MM.1S (cell line): ENCODE measurements around the gene SLC31A2.
"Not testable (repeated sequence)": the region's sequence is repeated elsewhere in the genome, so short reads cannot be mapped to it uniquely, and the experiment has no call there.

Experiments used
- DNase-seq: peaks from one replicate; pipeline ENCODE4 v3.0.0-alpha.2; 2015
- H2AFZ ChIP-seq: fragments of 300-600 bp; sonication (generic); 2 replicates; pipeline ENCODE4 v1.6.0; 2016; ENCODE audit warnings: antibody characterized with exemption, low read length
- H3F3A ChIP-seq: fragments of 300-600 bp; sonication (generic); 2 replicates; pipeline ENCODE4 v1.6.1; 2016; ENCODE audit warnings: mild to moderate bottlenecking, antibody characterized with exemption, low read length, moderate library complexity, mixed read lengths; ENCODE audit not compliant: insufficient read depth
- H3K27ac ChIP-seq: fragments of 300-600 bp; sonication (generic); 2 replicates; pipeline ENCODE4 v1.5.1; 2016; ENCODE audit warnings: mild to moderate bottlenecking, low read length
- H3K27me3 ChIP-seq: fragments of 300-600 bp; sonication (generic); replicated peaks from 2 replicates; pipeline ENCODE4 v1.6.0; 2016; ENCODE audit warnings: low read length; ENCODE audit not compliant: insufficient read depth
- H3K36me3 ChIP-seq: fragments of 300-600 bp; sonication (generic); replicated peaks from 2 replicates; pipeline ENCODE4 v1.6.1; 2016; ENCODE audit warnings: mild to moderate bottlenecking, low read length, mixed read lengths; ENCODE audit not compliant: insufficient read depth
- H3K4me1 ChIP-seq: fragments of 300-600 bp; sonication (generic); 2 replicates; pipeline ENCODE4 v1.6.1; 2016; ENCODE audit warnings: low read length, mixed read lengths
- H3K4me2 ChIP-seq: fragments of 300-600 bp; sonication (generic); 2 replicates; pipeline ENCODE4 v1.6.0; 2016; ENCODE audit warnings: low read depth, low read length
- H3K4me3 ChIP-seq: fragments of 300-600 bp; sonication (generic); 2 replicates; pipeline ENCODE4 v1.5.1; 2016; ENCODE audit warnings: low read length, mixed read lengths
- H3K79me2 ChIP-seq: fragments of 300-600 bp; sonication (generic); 2 replicates; pipeline ENCODE4 v1.6.1; 2016; ENCODE audit warnings: mixed run types, low read length, mixed read lengths
- H3K9ac ChIP-seq: fragments of 300-600 bp; sonication (generic); 2 replicates; pipeline ENCODE4 v1.6.1; 2016; ENCODE audit warnings: low read length, mixed read lengths
- H3K9me2 ChIP-seq: fragments of 300-600 bp; sonication (generic); replicated peaks from 2 replicates; pipeline ENCODE4 v1.6.1; 2016; ENCODE audit warnings: mild to moderate bottlenecking, low read length, mixed read lengths; ENCODE audit not compliant: insufficient read depth
- H3K9me3 ChIP-seq: fragments of 300-600 bp; sonication (generic); replicated peaks from 2 replicates; pipeline ENCODE4 v1.6.1; 2016; ENCODE audit warnings: mild to moderate bottlenecking, low read length, mixed read lengths; ENCODE audit not compliant: insufficient read depth
- H4K20me1 ChIP-seq: fragments of 300-600 bp; sonication (generic); 2 replicates; pipeline ENCODE4 v1.6.1; 2016; ENCODE audit warnings: mild to moderate bottlenecking, low read length, moderate library complexity, mixed read lengths; ENCODE audit not compliant: insufficient read depth
- CTCF ChIP-seq: fragments of 300-600 bp; sonication (generic); IDR thresholded peaks from 2 replicates; pipeline ENCODE4 v1.5.1; 2016; ENCODE audit warnings: antibody characterized with exemption, low read length, mixed read lengths
- EZH2 ChIP-seq: fragments of 300-600 bp; sonication (generic); optimal IDR thresholded peaks from 2 replicates; pipeline ENCODE3; 2017; ENCODE audit warnings: low read depth, mild to moderate bottlenecking, antibody characterized with exemption, low read length, mixed read lengths
- EZH2phosphoT487 ChIP-seq: fragments of 300-600 bp; sonication (generic); IDR thresholded peaks from 2 replicates; pipeline ENCODE4 v1.6.1; 2018; ENCODE audit warnings: antibody characterized with exemption, low read length

The SLC31A2 gene

GRCh38 chr9:113138760-113139159 is 12.0 kb upstream of the SLC31A2 start:
- no peak overlapping the region for H3K4me2 ChIP-seq
- H2AFZ ChIP-seq: no peak overlapping the region
- no peak for DNase-seq
- H3K27ac ChIP-seq: no peak overlapping the region
- H3F3A ChIP-seq: no peaks in the 10 kb centered on the region
- no peaks in the 10 kb centered on the region for H3K27me3 ChIP-seq
- H3K9me2 ChIP-seq: no peaks in the 10 kb centered on the region
- H3K79me2 ChIP-seq: no peaks in the 10 kb centered on the region
- H4K20me1 ChIP-seq: no peaks in the 10 kb centered on the region
- H3K9ac ChIP-seq: no peak overlapping the region
- no peak for TF ChIP-seq EZH2phosphoT487
- TF ChIP-seq EZH2: no peak
- TF ChIP-seq CTCF: no peak
- H3K9me3 ChIP-seq: no peaks in the 10 kb centered on the region
- H3K36me3 ChIP-seq: no peaks in the 10 kb centered on the region
- no peaks in the 10 kb centered on the region for H3K4me1 ChIP-seq
- H3K4me3 ChIP-seq: no peak overlapping the region

GRCh38 chr9:113139225-113139829 is 11.5 kb upstream of the SLC31A2 start:
- Histone ChIP-seq H3K4me2 (no peak overlapping the region), H3K9me3 (no peaks in the 10 kb centered on the region), H3K9ac (no peak overlapping the region), H3K36me3 (no peaks in the 10 kb centered on the region), H3K4me1 (no peaks in the 10 kb centered on the region), H2AFZ (no peak overlapping the region), H3K9me2 (no peaks in the 10 kb centered on the region), H4K20me1 (no peaks in the 10 kb centered on the region), H3K27ac (no peak overlapping the region), H3K79me2 (no peaks in the 10 kb centered on the region), H3K4me3 (no peak overlapping the region), H3F3A (no peaks in the 10 kb centered on the region), H3K27me3 (no peaks in the 10 kb centered on the region)
- TF ChIP-seq CTCF (no peak), EZH2 (no peak), EZH2phosphoT487 (no peak)
- DNase-seq: no peak

GRCh38 chr9:113139953-113140352 is 10.9 kb upstream of the SLC31A2 start:
- Histone ChIP-seq H2AFZ (no peak overlapping the region), H3K27ac (no peak overlapping the region), H3K4me1 (no peaks in the 10 kb centered on the region), H3K4me3 (no peak overlapping the region), H3K27me3 (no peaks in the 10 kb centered on the region), H3K9ac (no peak overlapping the region), H3K9me2 (no peaks in the 10 kb centered on the region), H3K79me2 (no peaks in the 10 kb centered on the region), H4K20me1 (no peaks in the 10 kb centered on the region), H3K4me2 (no peak overlapping the region), H3F3A (no peaks in the 10 kb centered on the region), H3K9me3 (no peaks in the 10 kb centered on the region), H3K36me3 (no peaks in the 10 kb centered on the region)
- TF ChIP-seq EZH2phosphoT487 (no peak), EZH2 (no peak), CTCF (no peak)
- DNase-seq: no peak

GRCh38 chr9:113140896-113141295 is 9.9 kb upstream of the SLC31A2 start:
- not testable (repeated sequence) for H3K27ac ChIP-seq, H3K79me2 ChIP-seq, H4K20me1 ChIP-seq, H2AFZ ChIP-seq, H3K27me3 ChIP-seq, H3K9me3 ChIP-seq, DNase-seq, H3K36me3 ChIP-seq, H3K4me3 ChIP-seq, H3K4me1 ChIP-seq, H3K4me2 ChIP-seq, H3K9ac ChIP-seq, H3K9me2 ChIP-seq, H3F3A ChIP-seq
